GM10847 (cell line): ENCODE results near the gene CAMK2A.

Experiments
- POLR2A ChIP-seq: IDR thresholded peaks from 2 replicates; pipeline ENCODE4 v1.6.1; 2011; ENCODE audit not compliant: insufficient read length; ENCODE audit errors: extremely low read depth

The CAMK2A gene

DNA sequence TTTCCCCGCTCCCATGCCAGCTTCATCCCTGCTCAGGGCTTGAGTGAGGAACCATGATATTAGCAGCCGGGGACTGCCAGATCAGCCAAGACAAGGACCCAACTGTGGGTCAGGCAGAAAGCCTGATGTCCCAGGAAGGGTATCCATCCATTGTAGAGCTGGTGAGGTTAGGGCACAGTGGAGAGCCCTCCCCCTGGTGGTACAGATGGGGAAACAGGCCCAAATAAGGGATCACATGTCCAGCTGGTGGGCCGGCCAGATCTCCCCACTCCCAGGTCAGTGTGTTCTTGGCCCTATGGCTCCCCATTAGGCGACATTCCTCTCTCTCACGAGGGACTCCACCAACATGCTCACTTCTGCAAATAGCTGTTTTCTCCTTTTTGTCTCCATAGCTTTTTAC is 114.0 kb downstream of the CAMK2A start:
- no peak for TF ChIP-seq POLR2A

DNA sequence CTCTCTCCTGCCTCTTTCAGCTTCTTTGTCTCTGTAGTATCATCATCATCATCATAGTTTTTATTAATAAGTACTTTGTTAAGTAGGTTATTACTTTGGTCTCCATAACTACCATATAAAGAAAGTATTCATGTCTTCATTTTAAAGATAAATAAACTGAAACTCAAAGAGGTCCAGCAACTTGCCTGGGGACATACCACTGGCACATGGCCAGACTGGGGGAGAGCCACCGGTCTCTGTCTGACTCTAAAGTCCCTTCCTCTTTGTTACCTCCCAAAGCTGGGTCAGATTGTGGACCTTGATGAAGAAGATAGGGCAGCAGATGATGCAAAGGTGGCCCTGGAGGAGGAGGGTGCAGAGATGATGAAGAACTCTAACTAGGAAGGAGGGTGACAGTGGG is 114.5 kb downstream of the CAMK2A start:
- TF ChIP-seq POLR2A: no peak

DNA sequence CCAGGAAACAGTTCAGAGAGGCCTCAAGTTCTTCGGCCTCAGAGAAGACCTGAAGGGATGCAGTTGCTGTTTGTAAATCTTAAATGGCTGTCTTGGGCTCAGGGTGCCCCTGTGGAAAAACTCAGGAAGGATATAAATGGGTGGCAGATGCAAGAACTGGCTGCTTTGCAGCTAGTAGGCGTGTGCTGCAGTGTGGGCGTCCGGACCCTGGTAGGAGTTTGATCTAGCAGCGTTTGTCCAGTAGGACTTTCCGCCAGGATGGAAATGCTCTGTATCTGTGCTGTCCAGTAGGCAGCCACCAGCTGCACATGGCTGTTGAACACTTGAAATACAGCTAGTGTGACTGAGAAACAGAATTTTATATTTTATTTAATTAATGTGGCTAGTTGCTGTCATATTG is 115.3 kb downstream of the CAMK2A start:
- TF ChIP-seq POLR2A: no peak

DNA sequence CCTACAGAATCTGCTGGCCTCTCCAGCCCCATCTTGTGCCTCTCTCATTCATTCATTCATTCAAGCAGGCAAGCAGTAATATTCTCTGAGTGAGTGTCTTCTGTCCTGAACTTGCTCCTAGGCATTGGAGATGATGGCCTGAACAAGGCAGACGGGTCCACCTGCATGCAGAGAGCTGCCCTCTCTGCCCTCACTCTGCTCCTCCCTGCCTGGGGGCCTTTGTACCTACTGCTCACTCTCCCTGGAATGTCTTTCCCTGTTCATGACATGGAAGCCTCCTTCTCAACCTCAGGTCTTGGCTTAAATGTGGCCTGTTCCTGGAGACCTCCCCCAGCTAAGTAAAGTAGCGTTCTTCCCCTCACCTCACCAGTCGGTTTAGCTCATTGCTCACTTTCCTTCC is 116.4 kb downstream of the CAMK2A start:
- TF ChIP-seq POLR2A: no peak

DNA sequence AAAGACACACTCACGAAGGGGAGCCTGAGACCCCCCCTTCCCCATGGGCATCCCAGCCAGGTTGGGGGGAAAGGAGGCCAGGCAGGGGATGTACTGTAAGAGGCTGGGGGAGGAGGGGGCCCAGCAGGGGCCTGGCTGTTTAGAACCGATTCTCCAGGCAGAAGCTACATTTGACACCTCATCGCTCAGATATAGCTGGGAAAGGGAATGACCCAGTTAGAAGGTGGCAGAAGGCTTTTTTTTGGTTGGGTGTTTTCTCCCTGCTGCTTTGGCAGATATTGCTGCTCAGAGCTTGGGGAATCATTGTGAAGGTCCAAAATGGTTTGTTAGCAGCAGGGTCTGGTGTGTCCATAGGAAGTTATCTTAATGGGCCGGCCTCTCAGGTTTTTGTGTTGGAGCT is 117.0 kb downstream of the CAMK2A start:
- TF ChIP-seq POLR2A: no peak

DNA sequence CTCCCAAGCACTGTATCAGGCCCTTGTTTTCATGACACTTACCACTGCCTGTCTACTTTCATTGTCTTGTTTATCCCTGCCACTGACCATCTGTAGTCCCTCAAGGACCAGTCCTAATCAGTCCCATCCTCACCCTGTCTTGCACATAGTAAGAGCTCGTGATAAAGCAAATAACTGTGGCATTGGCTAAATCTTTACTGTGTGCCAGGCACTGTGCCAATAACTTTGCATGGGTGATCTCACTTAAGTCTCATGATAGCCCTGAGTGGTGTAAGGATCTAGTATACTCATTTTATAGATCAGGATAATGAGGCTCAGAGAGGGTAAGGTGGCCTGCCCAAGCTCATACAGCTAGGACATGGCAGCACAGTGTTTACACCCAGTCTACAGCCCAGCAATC is 117.4 kb downstream of the CAMK2A start:
- no peak for TF ChIP-seq POLR2A
